Measurements from ENCODE around the gene SIT1.
"Not testable (repeated sequence)": the region's sequence is repeated elsewhere in the genome, so short reads cannot be mapped to it uniquely, and the experiment has no call there.

SIT1 gene

DNA sequence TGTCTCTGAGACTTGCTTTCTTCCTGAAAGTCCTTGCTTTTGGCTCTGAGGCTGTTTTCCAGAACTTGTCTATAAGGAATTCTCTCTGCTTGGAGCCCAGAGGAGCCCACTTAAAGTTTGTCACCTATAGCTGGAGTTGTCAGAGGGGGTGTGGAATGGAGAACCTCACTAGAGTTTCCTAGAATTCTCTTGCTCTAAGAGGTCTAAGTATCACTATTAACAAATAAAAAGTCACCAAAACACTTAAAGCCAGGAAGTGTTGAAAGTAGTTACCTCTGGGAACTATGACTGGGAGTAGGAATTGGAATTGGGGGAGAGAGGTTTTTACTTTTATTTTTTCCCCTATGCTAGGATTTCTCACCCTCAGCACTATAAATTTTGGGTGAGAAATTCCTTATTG lies 15.0 kb downstream of the SIT1 start:
- DNase-seq: no peak

DNA sequence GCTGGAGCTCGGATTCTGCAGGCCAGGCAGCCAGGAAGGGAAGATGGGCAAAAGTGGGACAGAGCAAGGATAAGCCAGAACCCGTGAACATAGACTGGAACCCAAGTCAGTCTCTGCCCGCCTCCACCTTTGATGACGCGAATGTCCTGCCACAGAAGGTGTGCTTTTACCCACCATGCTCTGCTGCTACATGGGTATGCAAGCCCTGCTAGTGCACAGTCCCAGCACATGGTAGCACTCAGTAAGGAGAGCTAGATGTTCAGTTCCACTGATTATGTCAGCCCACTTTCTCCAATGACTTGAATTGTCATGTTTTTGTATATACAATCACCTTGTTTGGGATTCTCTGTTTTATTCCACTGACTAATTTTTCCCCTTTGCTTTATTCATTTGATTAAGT lies 21.1 kb downstream of the SIT1 start:
- DNase-seq: no peak

DNA sequence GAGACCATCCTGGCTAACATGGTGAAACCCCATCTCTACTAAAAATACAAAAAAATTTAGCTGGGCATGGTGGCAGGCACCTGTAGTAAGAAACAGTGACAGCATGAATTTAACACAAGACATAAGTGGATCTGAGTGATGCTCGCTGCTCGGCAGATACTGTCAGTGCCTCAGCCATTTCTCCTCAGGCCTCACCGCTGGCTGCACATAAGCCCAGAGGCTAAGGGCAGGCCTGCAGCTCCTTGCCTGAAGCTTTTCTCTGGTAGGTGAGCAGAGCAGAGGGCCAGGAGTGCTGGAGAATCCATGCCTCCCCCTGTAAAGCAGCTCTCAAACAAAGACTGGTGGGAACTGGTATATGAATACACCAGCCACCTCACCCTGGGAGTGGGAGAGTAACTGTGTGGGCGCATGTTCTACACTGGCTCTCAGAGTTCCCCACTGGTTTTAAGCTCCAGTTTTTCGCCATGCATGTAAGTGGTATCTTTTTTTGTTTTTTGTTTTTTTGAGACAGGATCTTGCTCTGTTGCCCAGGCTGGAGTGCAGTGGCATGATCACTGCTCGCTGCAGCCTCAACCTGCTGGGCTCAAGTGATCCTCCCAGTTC lies 22.2 kb downstream of the SIT1 start:
- no peak for DNase-seq

DNA sequence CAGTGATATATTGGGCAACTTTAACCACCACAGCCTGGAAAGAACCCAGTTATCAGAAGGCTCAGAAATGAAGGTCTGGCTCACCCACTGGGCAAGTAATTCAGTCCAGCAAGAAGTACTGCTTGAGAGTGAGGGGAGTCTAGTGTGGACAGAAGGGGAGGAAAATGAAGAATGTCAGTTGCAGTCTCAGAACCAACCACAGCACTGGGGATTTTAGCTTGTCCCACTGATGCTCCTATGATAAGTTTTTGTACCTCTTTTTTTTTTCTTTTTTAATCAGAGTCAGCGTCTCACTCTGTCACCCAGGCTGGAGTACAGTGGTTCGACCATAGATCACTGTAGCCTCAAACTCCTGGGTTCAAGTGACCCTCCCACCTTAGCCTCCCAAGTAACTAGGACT lies 23.2 kb downstream of the SIT1 start:
- DNase-seq: no peak

DNA sequence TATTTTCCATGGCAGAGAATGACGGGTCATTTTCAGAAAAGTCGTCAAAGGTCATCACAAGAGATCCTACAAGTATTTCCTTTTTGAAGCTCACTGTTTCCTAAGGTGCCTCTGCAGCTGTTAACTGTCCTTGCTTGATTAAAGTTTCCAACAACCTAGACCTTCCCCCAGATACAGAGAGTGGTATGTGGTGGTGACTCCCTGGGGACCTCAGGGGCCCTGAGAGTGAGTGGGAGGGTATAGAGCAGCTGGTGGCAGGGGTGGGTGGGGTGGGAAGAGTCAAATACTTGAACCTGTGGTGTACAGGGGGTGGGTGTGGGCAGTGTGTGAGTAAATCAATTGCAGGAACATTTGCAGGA lies 31.0 kb downstream of the SIT1 start:
- DNase-seq: no peak

DNA sequence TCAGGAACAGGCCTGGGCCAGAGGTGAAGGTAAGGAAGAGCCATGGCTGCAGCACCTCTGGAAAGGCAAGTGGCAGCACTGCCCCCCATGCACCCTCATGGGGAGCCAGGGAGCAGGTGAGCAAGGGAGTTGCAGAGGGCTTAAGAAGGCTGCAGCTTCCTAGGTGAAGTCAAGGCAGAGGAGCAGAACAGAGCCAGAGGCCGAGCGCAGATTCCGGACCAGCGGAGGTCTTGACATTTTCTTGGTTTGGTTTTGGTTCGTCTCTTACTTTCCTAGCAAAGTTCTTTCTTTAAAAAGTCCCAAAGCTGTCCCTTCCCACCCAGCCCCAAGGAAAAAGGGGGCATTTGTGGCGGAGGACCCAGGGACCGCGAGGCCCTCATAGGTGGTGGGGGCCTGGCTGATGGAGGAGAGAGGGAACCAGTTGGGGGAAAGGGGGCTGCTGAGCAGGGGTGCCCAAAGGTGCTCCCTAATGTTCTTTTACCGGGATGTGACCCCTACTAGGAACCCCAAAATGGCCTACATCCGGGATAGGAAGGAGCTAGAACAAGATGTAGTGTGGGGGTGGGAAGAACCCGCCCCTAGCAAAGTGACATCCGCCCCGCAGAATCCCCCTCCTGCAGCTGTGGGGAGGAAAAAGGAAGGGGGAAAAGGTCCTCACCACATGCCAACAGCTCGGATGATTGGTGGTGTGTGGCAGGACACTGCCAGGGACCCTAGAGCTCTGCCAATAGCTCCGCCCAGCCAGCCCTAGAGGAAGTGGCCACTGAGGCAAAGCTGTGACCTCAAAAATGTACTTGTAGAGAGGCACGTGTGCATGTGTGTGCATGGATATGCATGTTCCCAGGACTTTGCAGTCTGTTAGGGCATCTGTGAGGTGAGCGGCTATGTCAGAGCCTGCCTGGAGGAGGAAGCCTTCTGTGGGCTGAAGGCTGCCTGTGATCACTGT lies 31.6 kb downstream of the SIT1 start:
- DNase-seq: no peak

DNA sequence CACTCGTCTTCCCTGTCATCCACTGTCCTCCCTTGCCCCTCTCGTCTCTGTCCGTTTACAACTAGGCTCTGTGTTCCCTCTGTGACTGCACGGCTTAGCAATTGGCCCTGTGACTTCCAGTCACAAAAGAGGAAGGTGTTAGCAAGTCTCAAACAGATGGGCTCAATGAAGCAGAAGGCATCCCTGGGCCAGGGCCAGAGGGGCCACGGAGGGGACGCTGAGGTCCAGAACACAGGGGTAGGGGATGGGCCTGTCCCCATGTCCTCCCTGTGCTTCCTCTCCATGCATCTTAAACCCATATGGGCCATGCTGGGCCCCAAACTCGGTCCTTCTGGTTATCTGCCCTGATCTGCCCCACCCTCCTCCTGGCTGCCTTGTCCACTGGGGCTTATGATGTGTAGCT lies 32.4 kb downstream of the SIT1 start, which contains the start of gene CD72:
Gene CD72, minus strand, starts transcription at position 89 of the 403 bp plus-strand sequence. CDS start 110 bp downstream, outside the sequence.
- no peak for DNase-seq

DNA sequence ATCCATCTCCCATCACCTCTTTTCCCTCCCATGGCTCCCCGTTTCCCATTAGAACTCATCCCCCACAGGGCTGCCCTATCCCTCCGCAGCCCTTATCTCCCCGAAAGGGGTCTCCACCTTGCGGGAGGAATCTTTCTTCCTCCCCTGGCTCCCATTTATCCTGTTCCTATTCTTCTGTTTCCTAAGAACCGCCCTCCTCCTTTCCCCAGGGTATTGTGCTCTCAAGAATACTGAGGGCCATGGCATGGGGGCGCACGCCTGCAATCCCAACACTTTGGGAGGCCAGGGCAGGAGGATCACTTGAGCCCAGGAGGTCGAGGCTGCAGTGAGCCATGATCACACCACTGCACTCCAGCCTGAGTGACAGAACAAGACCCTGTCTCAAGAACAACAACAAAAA lies 33.2 kb downstream of the SIT1 start:
- DNase-seq: no peak

DNA sequence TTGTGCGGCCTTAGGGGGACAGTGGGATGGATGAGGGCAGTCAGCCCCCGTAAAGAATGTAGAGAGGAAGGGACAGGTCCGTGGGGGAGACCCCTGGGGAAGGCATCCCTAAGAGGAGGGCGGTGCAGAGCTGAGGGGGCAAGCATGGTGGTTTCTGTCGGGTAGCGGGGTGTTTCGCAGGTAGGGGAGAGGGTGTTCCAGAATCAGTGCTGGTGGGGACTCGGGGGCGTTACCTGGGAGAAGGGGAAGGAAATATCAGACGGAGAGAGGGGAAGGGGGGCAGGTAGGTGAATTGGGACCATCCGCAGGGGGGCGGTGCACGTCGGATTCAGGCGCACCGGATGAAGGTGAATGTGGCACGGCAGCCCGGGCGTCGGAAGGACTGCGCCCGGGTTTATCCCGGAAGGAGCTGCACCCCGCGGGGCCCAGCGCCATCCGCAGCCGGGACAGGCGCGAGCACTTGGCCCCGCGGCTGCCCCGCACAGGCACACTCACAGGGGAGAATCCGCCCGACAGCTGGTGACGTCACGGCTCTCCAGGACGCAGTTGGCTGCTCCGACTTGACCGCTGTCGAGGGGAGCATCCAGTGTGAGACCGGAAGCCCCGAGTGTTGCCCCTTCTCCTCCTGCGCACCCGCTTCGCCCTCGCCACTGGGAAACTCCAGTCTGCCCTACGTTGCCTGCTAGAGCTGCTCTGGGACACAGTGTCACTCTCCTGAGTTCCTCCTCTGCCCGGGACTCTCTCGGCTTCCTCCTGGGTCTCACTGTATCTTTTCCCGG lies 33.9 kb downstream of the SIT1 start:
- no peak for DNase-seq

DNA sequence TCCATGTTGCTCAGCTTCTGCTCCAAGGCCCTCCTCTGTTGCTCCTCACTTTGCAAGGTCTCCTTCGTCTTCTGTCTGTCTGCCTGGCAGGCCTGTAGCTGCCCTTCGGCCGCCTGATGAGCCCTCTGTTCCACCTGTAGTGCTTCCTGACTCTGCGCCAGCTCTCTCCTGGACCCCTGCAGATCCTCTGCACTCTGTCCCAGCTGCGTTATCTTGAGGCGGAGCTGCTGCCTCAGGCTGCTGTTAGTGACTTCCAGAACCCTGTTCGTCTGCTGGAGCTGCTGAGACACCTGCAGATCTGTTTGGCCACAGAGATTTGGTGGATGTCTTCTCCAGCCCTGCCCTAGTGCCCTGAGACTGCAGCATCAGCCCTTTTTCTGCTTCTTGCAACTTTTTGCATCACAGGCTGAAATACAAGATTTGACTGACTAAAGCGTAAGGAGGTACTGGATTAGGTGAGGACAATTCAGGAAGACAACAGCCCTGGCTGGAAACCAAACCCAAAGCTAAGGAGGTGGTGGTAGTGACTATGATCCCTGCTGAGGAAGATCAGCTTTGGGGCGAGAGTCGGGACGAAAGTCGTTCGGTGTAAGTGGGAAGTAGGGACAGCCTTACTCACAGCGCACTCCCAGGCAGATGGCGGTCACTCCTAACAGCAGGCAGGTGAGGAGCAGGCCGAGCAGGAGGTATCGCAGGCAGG lies 34.6 kb downstream of the SIT1 start:
- DNase-seq: no peak

DNA sequence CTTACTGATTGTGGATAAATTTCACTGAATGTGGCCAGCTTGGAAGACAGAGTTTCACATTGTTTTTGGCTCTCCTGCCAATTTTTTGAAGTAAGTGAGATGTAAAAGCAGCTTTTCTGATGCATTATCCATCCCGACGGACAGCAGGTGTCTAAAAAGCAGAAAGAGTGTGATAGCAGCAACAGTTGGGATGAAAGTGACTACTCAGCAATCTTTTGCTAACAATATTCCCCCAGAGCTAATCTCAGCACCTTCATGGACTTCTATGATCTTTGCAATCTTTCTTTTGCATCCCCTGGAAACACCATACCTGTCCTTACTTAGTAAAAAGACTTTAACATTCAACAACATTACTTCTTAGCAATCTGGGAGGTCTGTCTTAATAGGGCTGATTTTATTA lies 37.9 kb downstream of the SIT1 start:
- no peak for DNase-seq

DNA sequence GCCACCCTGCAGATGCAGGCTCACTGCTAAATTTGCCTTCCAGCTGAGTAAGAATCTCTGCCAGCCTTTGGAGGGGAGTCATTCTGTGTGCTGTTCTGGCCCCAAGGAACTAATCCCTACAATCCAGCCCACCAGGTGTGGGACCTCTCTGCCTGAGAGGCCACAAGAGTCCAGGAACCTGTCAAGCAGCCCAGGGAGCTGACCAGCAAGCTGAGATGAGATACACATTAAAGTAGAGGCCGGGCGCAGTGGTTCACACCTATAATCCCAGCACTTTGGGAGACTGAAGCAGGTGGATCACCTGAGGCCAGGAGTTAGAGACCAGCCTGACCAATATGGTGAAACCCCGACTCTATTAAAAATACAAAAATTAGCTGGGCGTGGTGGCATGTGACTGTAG lies 38.7 kb downstream of the SIT1 start:
- DNase-seq: not testable (repeated sequence)

DNA sequence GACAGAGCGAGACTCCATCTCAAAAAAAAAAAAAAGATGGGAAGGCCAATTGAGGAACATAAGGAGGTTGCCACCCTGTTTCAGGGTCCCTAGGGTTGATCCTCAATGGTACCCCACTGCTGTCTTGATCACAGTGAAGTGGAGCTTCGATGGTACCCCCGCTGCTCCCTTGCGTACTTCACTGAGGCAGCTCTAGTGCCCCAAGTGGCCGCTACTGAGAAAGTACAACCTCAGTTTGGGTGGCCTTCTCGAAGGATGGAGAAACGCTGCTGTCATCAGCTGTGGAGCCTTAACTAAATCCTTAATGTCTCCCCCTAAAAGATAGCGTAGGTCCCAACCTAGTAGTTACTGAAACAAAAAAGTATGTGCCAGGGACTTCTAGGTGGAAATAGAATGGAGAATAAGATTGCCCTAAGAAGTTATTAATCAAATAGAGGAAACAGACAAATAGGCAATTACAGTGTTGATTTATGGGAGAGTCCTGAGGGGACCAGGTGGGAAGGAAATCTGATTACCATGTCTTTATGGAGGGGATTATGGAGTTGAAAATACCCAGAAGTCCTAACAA lies 39.4 kb downstream of the SIT1 start:
- DNase-seq: no peak

DNA sequence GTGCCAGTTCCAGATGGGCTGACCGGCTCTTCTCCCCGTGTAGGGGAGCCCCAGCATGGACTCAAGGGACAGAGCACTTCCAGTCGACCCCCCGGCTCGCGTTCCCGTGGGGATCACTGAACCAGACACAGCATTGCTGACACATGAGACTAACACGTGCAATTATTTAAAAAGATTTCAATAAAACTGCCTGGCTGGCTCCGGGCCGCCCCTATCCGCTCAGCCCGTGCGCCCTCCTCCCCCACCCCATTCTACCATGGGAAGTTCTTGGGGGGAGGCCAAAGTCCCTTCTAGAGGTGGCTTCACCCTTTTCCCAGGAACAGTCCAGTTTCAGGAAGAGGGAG lies 40.9 kb downstream of the SIT1 start:
- DNase-seq: no peak

DNA sequence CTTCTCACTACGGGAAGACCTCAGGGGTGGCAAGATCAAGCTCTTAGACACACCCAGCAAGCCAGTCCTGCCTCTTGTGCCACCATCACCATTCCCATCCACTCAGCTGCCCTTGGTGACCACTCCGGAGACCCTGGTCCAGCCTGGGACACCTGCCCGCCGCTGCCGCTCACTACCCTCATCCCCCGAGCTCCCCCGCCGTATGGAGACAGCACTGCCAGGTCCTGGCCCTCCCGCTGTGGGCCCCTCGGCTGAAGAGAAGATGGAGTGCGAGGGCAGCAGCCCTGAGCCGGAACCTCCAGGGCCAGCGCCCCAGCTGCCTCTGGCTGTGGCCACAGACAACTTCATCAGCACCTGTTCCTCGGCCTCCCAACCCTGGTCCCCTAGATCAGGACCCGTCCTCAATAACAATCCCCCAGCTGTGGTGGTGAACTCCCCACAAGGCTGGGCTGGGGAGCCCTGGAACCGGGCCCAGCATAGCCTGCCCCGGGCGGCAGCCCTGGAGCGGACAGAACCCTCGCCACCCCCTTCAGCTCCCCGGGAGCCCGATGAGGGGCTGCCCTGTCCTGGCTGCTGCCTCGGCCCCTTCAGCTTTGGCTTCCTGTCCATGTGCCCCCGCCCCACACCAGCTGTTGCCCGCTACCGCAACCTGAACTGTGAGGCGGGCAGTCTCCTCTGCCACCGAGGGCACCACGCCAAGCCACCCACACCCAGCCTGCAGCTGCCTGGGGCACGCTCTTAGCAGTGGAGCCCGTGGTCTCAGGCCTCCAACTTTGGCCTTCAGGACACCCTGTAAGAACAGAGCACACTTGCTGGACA lies 41.5 kb downstream of the SIT1 start:
- no peak for DNase-seq

DNA sequence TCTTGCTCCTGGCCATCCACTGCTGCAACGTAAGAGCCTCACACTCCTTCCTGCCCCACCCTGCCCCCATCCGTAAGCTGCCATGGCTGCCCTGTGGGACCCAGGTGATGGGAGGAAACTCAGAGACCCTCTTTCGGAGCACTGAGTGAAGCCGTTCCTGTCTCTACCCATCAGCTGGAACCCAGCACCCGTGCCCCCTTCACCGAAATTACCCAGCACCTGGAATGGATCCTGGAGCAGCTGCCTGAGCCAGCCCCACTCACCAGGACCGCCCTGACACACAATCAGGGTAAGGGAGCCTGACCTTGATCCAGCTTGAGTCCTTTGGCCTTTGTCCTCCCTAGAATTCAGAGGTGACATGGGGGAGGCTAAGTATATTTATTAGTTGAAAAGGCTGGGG lies 42.5 kb downstream of the SIT1 start:
- DNase-seq: no peak

DNA sequence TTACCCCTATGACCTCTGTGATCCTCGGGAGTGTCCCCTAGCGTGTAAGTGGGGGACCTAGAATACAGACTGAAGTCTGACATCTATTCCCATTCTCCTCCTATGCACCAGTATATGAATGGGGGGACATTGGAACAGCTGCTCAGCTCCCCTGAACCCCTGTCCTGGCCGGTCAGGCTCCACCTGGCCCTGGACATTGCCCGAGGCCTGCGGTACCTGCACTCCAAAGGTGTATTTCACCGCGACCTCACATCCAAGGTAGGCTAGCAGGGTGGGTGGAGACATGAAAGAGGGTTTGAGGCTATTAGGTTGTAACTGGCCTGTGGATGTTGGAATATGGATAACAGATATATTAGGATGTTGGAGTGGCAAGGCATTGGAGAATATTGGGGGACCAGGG lies 44.0 kb downstream of the SIT1 start:
- no peak for DNase-seq

DNA sequence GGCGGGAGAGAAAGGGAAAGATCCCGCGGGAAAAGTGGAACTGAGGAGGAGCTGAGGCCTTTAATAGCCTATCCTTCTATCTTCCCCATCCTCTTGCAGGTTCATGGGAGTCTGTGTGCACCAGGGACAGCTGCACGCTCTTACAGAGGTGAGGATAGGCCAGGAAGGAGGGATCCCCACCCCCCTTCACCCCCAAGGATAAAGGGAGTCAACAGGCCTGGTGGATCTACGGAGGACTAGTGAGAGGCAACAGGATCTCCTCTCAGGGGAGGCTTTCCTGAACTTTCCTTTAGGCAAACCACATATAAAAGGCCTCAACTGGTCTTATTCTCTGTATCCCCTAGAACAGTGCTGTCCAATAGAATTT lies 44.6 kb downstream of the SIT1 start:
- no peak for DNase-seq

DNA sequence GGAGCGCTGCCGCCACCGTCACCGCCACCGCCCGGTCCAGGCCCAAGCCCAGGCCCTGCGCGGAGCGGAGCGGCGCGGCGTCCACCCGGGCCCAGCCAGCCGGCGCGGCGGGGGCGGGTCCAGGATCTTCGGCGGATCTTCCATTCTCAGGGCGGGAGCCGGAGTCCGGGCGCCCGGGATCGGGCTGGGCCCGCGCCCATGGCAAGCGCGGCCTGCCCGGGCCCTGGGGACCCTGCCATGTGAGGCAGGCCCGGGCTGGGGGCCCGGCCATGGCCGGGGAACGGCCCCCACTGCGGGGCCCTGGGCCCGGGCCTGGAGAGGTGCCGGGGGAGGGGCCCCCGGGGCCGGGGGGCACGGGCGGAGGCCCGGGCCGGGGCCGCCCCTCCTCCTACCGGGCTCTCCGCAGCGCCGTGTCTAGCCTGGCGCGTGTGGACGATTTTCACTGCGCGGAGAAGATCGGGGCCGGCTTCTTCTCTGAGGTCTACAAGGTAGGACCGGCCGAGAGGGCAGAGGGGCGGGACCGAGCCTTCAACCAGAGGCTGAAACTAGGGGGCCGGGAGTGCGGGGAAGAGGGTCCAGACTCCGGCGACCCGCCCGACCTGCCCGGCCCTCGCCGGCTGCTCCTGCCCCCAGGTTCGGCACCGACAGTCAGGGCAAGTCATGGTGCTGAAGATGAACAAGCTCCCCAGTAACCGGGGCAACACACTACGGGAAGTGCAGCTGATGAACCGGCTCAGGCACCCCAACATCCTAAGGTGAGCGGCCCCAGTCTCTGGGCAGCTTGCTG lies 45.2 kb downstream of the SIT1 start:
- no peak for DNase-seq

DNA sequence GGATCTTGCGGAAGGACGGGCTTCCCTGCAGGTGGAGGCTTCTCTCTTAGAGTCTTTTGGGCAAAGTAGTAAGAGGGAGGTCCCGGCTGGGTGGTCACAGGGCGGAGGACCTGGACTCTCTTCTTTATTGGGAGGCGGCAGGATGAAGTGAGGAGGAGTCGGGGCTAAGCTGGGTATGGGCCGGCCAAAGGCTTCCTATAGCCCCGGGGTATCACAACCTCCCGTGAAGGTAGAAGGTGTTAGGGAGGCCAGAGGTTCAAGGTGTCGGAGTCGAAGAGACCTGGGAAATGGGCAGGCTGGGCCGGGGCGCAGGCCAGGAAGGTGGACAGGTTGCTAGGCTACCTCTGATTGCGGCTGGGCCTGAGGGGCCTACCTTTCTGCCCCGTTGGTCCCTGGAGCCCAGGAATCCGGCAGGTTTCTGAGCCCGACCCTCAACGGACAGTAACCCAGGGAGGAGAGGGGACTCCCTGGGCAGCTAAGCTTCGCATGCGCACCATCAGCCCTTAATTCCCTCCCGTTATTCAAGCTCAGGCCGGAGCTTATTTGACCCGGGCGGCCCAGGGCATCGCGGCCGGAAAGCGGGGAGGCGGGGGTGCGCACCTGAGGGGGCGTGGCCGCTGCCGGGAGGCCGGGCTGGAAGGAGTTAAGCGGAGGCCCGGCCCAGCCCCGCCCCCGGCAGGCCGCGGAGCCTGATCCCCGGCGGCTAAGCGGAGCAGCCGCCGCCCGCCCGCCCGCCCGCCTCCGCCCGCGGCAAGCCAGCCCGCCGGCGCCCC lies 46.0 kb downstream of the SIT1 start, which contains the start of gene TESK1:
Gene TESK1, plus strand, starts transcription at position 685 of the 773 bp plus-strand sequence. CDS start 358 bp downstream, outside the sequence.
- DNase-seq: no peak

Data from amniotic stem cell (primary cell).